H9 (cell line): ENCODE data around the gene SH3GL3. TPM values are rescaled to one million over a fixed set of nuclear protein-coding genes. Genes with fewer than 3 reads are reported as not detected.

Experiments
- DNase-seq: peaks from one replicate; pipeline ENCODE4 v3.0.0-alpha.2; 2017
- H2AFZ ChIP-seq: one replicate; pipeline ENCODE4 v1.6.1; 2013; ENCODE audit warnings: mild to moderate bottlenecking, low read length, control low read depth, moderate library complexity
- H2AK5ac ChIP-seq: 2 replicates; pipeline ENCODE4 v1.6.1; 2013; ENCODE audit warnings: low read length, control low read depth, mixed read lengths; ENCODE audit not compliant: insufficient read length
- H2BK120ac ChIP-seq: one replicate; pipeline ENCODE4 v1.6.1; 2013; ENCODE audit warnings: low read depth, mild to moderate bottlenecking, low read length, control low read depth, inconsistent platforms; ENCODE audit not compliant: poor library complexity, severe bottlenecking
- H2BK12ac ChIP-seq: 2 replicates; pipeline ENCODE4 v1.6.1; 2013; ENCODE audit warnings: low read length, control low read depth, mixed read lengths, low read depth; ENCODE audit not compliant: insufficient read length
- H2BK15ac ChIP-seq: 2 replicates; pipeline ENCODE4 v1.6.1; 2013; ENCODE audit warnings: low read depth, low read length, control low read depth
- H2BK20ac ChIP-seq: one replicate; pipeline ENCODE4 v1.6.1; 2013; ENCODE audit warnings: low read depth, mild to moderate bottlenecking, low read length, control low read depth, inconsistent platforms; ENCODE audit not compliant: poor library complexity, severe bottlenecking
- H2BK5ac ChIP-seq: 2 replicates; pipeline ENCODE4 v1.6.1; 2013; ENCODE audit warnings: low read length, control low read depth, mixed read lengths; ENCODE audit not compliant: insufficient read length
- H3K14ac ChIP-seq: 2 replicates; pipeline ENCODE4 v1.6.1; 2013; ENCODE audit warnings: low read length, control low read depth; ENCODE audit not compliant: insufficient read depth
- H3K18ac ChIP-seq: 2 replicates; pipeline ENCODE4 v1.6.1; 2013; ENCODE audit warnings: low read depth, mild to moderate bottlenecking, mixed read lengths, low read length, control low read depth; ENCODE audit not compliant: insufficient read length
- H3K23ac ChIP-seq: 2 replicates; pipeline ENCODE4 v1.6.1; 2013; ENCODE audit warnings: low read length, control low read depth, mixed read lengths, low read depth; ENCODE audit not compliant: insufficient read length
- H3K23me2 ChIP-seq: 2 replicates; pipeline ENCODE4 v1.6.1; 2013; ENCODE audit warnings: low read depth, mild to moderate bottlenecking, mixed read lengths, low read length, control low read depth; ENCODE audit not compliant: insufficient read length, poor library complexity, severe bottlenecking
- H3K27ac ChIP-seq: 2 replicates; pipeline ENCODE4 v1.5.1; 2013; ENCODE audit warnings: low read length, control low read depth, mixed read lengths, low read depth; ENCODE audit not compliant: insufficient read length
- H3K27me3 ChIP-seq: 2 replicates; pipeline ENCODE4 v1.6.1; 2013; ENCODE audit warnings: low read length, control low read depth, inconsistent platforms; ENCODE audit not compliant: insufficient read depth
- H3K4ac ChIP-seq: 2 replicates; pipeline ENCODE4 v1.6.1; 2013; ENCODE audit warnings: low read depth, mild to moderate bottlenecking, control low read depth, inconsistent platforms, low read length, moderate library complexity
- H3K4me1 ChIP-seq: 2 replicates; pipeline ENCODE4 v1.6.1; 2013; ENCODE audit warnings: low read length, control low read depth, inconsistent platforms; ENCODE audit not compliant: insufficient read depth
- H3K4me2 ChIP-seq: 2 replicates; pipeline ENCODE4 v1.6.1; 2013; ENCODE audit warnings: low read length, control low read depth, mixed read lengths; ENCODE audit not compliant: insufficient read length, insufficient read depth
- H3K56ac ChIP-seq: 2 replicates; pipeline ENCODE4 v1.6.1; 2013; ENCODE audit warnings: low read depth, mild to moderate bottlenecking, mixed read lengths, low read length, control low read depth; ENCODE audit not compliant: insufficient read length
- H3K79me1 ChIP-seq: 2 replicates; pipeline ENCODE4 v1.6.1; 2013; ENCODE audit warnings: low read depth, mild to moderate bottlenecking, moderate library complexity, low read length, control low read depth, inconsistent platforms; ENCODE audit not compliant: insufficient read depth, poor library complexity, severe bottlenecking
- H3K79me2 ChIP-seq: 2 replicates; pipeline ENCODE4 v1.6.1; 2013; ENCODE audit warnings: low read length, control low read depth, inconsistent platforms; ENCODE audit not compliant: insufficient read depth
- H3K9ac ChIP-seq: 2 replicates; pipeline ENCODE4 v1.6.1; 2013; ENCODE audit warnings: low read length, control low read depth, mixed read lengths; ENCODE audit not compliant: insufficient read length; ENCODE audit errors: extremely low read depth
- H3K9me3 ChIP-seq: one replicate; pipeline ENCODE4 v1.6.1; 2013; ENCODE audit warnings: low read depth, low read length, inconsistent platforms; ENCODE audit not compliant: control insufficient read depth
- H3T11ph ChIP-seq: one replicate; pipeline ENCODE4 v1.6.1; 2013; ENCODE audit warnings: mild to moderate bottlenecking, low read length, control low read depth, inconsistent platforms
- H4K20me1 ChIP-seq: one replicate; pipeline ENCODE4 v1.6.1; 2013; ENCODE audit not compliant: control insufficient read depth, insufficient read length, insufficient read depth
- H4K5ac ChIP-seq: 2 replicates; pipeline ENCODE4 v1.6.1; 2013; ENCODE audit warnings: low read depth, mild to moderate bottlenecking, mixed read lengths, low read length, control low read depth; ENCODE audit not compliant: insufficient read length
- H4K8ac ChIP-seq: replicated peaks from 2 replicates; pipeline ENCODE4 v1.6.1; 2013; ENCODE audit warnings: low read length, control low read depth, mixed read lengths, low read depth; ENCODE audit not compliant: insufficient read length
- H4K91ac ChIP-seq: 2 replicates; pipeline ENCODE4 v1.6.1; 2013; ENCODE audit warnings: low read depth, mild to moderate bottlenecking, moderate library complexity, mixed read lengths, low read length, control low read depth; ENCODE audit not compliant: insufficient read length
- H3K27ac Mint-ChIP-seq, 3 experiments: 2 replicates in 2 of 3; 3 replicates in 1 of 3; pipeline ENCODE4 v1.8.0; 2020 to 2021; ENCODE audit warnings: mixed read lengths in 3 of 3, mild to moderate bottlenecking in 1 of 3, moderate library complexity in 1 of 3
- H3K27me3 Mint-ChIP-seq: 2 replicates; pipeline ENCODE4 v1.8.0; 2021; ENCODE audit warnings: low read depth, mild to moderate bottlenecking, moderate library complexity, mixed read lengths
- H3K36me3 Mint-ChIP-seq, 3 experiments: 2 replicates in 2 of 3; 3 replicates in 1 of 3; pipeline ENCODE4 v1.8.0; 2020 to 2021; ENCODE audit warnings: low read depth in 3 of 3, mixed read lengths in 3 of 3; ENCODE audit not compliant: insufficient read depth in 1 of 3
- H3K4me1 Mint-ChIP-seq, 2 experiments: 2 replicates each; pipeline ENCODE4 v1.8.0; 2020; ENCODE audit warnings: mixed read lengths in 2 of 2
- H3K4me3 Mint-ChIP-seq, 2 experiments: 2 replicates in 1 of 2; 3 replicates in 1 of 2; pipeline ENCODE4 v1.8.0; 2020 to 2021; ENCODE audit warnings: mild to moderate bottlenecking in 2 of 2, mixed read lengths in 2 of 2, moderate library complexity in 1 of 2
- H3K9me3 Mint-ChIP-seq, 2 experiments: 2 replicates in 1 of 2; 3 replicates in 1 of 2; pipeline ENCODE4 v1.8.0; 2020; ENCODE audit warnings: mild to moderate bottlenecking in 2 of 2, mixed read lengths in 2 of 2, moderate library complexity in 1 of 2
- WGBS: extraction: QIAGEN DNeasy Blood & Tissue Kit; methylation state at CpG from one replicate; pipeline ENCODE4 v1.1.7; 2013; ENCODE audit warnings: missing lambda C conversion rate, low lambda C conversion rate, mixed read lengths; ENCODE audit not compliant: insufficient read length; ENCODE audit errors: extremely low coverage; 5-methylcytosine and 5-hydroxymethylcytosine counted together
- total RNA-seq: library from RNA; stranded (reverse); gene quantifications from 2 replicates; pipeline ENCODE4 v1.2.1, GENCODE V29; 2021
- TF ChIP-seq, protein P1 (sequence below): fragments of 200-600 bp; sonication (generic); conservative IDR thresholded peaks from 3 replicates; pipeline ENCODE4 v1.8.0; 2021; ENCODE audit warnings: antibody characterized with exemption, mild to moderate bottlenecking

The SH3GL3 gene
- total RNA-seq, 1 experiment from 2014 or later: 11.2 TPM

DNA sequence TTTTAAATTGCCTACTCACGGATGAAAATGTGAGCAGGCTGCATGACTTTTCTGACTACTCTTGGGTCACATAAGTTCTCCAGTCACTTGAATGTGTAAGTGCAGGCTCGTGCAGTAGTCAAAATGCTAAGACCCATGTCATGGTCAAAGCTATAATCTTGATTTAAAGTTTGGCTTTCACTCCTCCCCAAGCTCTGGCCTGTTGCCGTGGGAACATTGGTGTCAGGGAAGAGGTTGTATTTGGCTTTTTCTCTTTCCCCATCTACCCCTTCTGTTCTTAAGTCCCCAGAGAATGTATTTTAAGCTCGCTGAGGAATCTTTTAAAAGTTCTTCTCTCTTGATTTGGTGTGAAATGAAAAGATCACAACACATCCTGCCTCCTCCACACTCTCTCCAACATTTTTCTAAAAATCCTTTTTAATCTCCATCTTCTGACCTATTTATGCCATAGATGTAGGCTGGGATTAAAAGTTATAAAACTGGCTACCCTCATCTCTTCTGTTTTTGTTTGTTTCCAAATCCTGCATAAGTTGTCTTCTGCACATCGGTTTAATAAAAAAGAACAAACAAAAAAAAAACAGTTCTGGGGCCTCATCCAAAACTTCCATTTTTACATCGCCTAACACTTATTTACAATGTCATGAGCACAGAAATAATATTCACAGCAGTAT lies 145.4 kb downstream of the SH3GL3 start:
- Histone ChIP-seq H4K8ac (no peak overlapping the region), H3K4ac (no peak overlapping the region), H3K27me3 (no peaks in the 10 kb centered on the region), H3K79me2 (no peaks in the 10 kb centered on the region), H3K9me3 (no peaks in the 10 kb centered on the region), H2BK20ac (no peak overlapping the region), H3K27ac (no peak overlapping the region), H2BK15ac (no peak overlapping the region), H4K20me1 (no peaks in the 10 kb centered on the region), H4K91ac (no peak overlapping the region), H3K23ac (no peak overlapping the region), H3T11ph (no peak overlapping the region), H2AFZ (no peak overlapping the region), H3K4me1 (no peaks in the 10 kb centered on the region; the same call in 1 of the 2 replicates), H4K5ac (no peak overlapping the region), H3K9ac (no peak overlapping the region), H3K4me2 (no peak overlapping the region), H2BK12ac (no peak overlapping the region), H3K14ac (no peak overlapping the region), H3K56ac (no peak overlapping the region), H2BK120ac (no peak overlapping the region), H2BK5ac (no peak overlapping the region), H3K23me2 (no peaks in the 10 kb centered on the region), H3K18ac (no peak overlapping the region), H2AK5ac (no peak overlapping the region), H3K79me1 (no peaks in the 10 kb centered on the region)
- Mint-ChIP-seq H3K27me3 (no peaks in the 10 kb centered on the region), H3K4me1 (no peaks in the 10 kb centered on the region), H3K27ac (no peak overlapping the region), H3K36me3 (no peaks in the 10 kb centered on the region; a peak in 2 of 7 replicates), H3K4me3 (no peak overlapping the region), H3K9me3 (no peaks in the 10 kb centered on the region)
- TF ChIP-seq, protein P1, sequence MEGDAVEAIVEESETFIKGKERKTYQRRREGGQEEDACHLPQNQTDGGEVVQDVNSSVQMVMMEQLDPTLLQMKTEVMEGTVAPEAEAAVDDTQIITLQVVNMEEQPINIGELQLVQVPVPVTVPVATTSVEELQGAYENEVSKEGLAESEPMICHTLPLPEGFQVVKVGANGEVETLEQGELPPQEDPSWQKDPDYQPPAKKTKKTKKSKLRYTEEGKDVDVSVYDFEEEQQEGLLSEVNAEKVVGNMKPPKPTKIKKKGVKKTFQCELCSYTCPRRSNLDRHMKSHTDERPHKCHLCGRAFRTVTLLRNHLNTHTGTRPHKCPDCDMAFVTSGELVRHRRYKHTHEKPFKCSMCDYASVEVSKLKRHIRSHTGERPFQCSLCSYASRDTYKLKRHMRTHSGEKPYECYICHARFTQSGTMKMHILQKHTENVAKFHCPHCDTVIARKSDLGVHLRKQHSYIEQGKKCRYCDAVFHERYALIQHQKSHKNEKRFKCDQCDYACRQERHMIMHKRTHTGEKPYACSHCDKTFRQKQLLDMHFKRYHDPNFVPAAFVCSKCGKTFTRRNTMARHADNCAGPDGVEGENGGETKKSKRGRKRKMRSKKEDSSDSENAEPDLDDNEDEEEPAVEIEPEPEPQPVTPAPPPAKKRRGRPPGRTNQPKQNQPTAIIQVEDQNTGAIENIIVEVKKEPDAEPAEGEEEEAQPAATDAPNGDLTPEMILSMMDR: no peak
- DNase-seq: no peak
- no CpG with 5 or more reads among the region's 6 CpGs for WGBS
